K562 (cell line): ENCODE measurements around the gene SAXO2. TPM values are rescaled to one million over a fixed set of nuclear protein-coding genes. Genes with fewer than 3 reads are reported as not detected.

Experiments
- ATF1 ChIP-seq, 2 experiments: fragments of 450-650 bp in 1 of 2; IDR thresholded peaks; 2 replicates each; pipeline ENCODE4 v1.6.1; 2016; ENCODE audit warnings: missing compliant biosample characterization in 1 of 2, missing genetic modification characterization in 1 of 2
- CBX1 ChIP-seq: sonication (generic); IDR thresholded peaks from 2 replicates; pipeline ENCODE4 v1.6.1; 2016; ENCODE audit warnings: antibody characterized with exemption, low read depth, mild to moderate bottlenecking
- CHD4 ChIP-seq: fragments of 200-600 bp; sonication (generic); IDR thresholded peaks from 3 replicates; pipeline ENCODE4 v1.6.1; 2012; ENCODE audit warnings: low read depth, mild to moderate bottlenecking, mixed read lengths, low read length, inconsistent platforms; ENCODE audit not compliant: insufficient read depth, insufficient replicate concordance, poor library complexity, severe bottlenecking
- CREB1 ChIP-seq, 2 experiments: sonication (generic) in 1 of 2; formaldehyde crosslinking in 1 of 2; IDR thresholded peaks; 2 replicates each; pipeline versions ENCODE4 v1.6.1 to v1.8.0; 2012 to 2022; ENCODE audit warnings: inconsistent platforms in 1 of 2, mild to moderate bottlenecking in 1 of 2, missing genetic modification reagents in 1 of 2, moderate library complexity in 1 of 2
- CREM ChIP-seq: IDR thresholded peaks from 2 replicates; pipeline ENCODE4 v1.6.1; 2014; ENCODE audit warnings: antibody characterized with exemption, low read depth
- ESRRA ChIP-seq: fragments of 450-650 bp; IDR thresholded peaks from 2 replicates; pipeline ENCODE4 v1.6.1; 2014; ENCODE audit warnings: low read depth, mild to moderate bottlenecking, moderate library complexity, borderline replicate concordance
- KDM4B ChIP-seq, 2 experiments: fragments of 450-650 bp in 1 of 2; sonication (generic) in 1 of 2; IDR thresholded peaks; 2 replicates each; pipeline ENCODE4 v1.6.1; 2016 to 2017; ENCODE audit warnings: borderline replicate concordance in 2 of 2, antibody characterized with exemption in 1 of 2, low read depth in 1 of 2, mild to moderate bottlenecking in 1 of 2
- L3MBTL2 ChIP-seq: fragments of 450-650 bp; IDR thresholded peaks from 2 replicates; pipeline ENCODE4 v1.6.1; 2016; ENCODE audit warnings: mild to moderate bottlenecking, moderate library complexity
- MAZ ChIP-seq, 2 experiments: fragments of 450-650 bp in 1 of 2; sonication (generic) in 1 of 2; formaldehyde crosslinking; IDR thresholded peaks in 1 of 2; conservative IDR thresholded peaks in 1 of 2; 2 replicates each; pipeline versions ENCODE4 v1.4.0 to v1.5.0; 2020; ENCODE audit warnings: mild to moderate bottlenecking in 1 of 2, missing genetic modification reagents in 1 of 2
- MXI1 ChIP-seq: IDR thresholded peaks from 2 replicates; pipeline ENCODE4 v1.6.1; 2011; ENCODE audit warnings: low read depth, mild to moderate bottlenecking, improper control_type of control experiment, low read length
- NRF1 ChIP-seq, 2 experiments: fragments of 450-650 bp; IDR thresholded peaks in 1 of 2; conservative IDR thresholded peaks in 1 of 2; 2 replicates each; pipeline ENCODE4 v1.6.1; 2014; ENCODE audit warnings: mild to moderate bottlenecking in 2 of 2
- RBM34 ChIP-seq: fragments of 200-400 bp; formaldehyde crosslinking; IDR thresholded peaks from 2 replicates; pipeline ENCODE4 v1.6.1; 2018; ENCODE audit warnings: low read length, borderline replicate concordance; ENCODE audit not compliant: insufficient read depth
- SAP30 ChIP-seq: fragments of 200-600 bp; sonication (generic); IDR thresholded peaks from 2 replicates; pipeline ENCODE4 v1.6.1; 2012; ENCODE audit warnings: borderline replicate concordance, low read depth, mild to moderate bottlenecking, moderate library complexity, low read length, control low read depth, inconsistent platforms; ENCODE audit not compliant: insufficient read depth, poor library complexity, severe bottlenecking
- SIN3A ChIP-seq, 2 experiments: fragments of 150-350 bp in 1 of 2; IDR thresholded peaks; 2 replicates each; pipeline ENCODE4 v1.6.1; 2011 to 2016; ENCODE audit warnings: borderline replicate concordance in 2 of 2, low read depth in 2 of 2, low read length in 2 of 2, mild to moderate bottlenecking in 2 of 2, moderate library complexity in 2 of 2; ENCODE audit not compliant: control insufficient read depth in 1 of 2
- SMC3 ChIP-seq: conservative IDR thresholded peaks from 2 replicates; pipeline ENCODE4 v1.6.1; 2011; ENCODE audit warnings: low read depth, low read length, improper control_type of control experiment; ENCODE audit not compliant: insufficient read depth
- SP1 ChIP-seq: sonication (generic); formaldehyde crosslinking; IDR thresholded peaks from 2 replicates; pipeline ENCODE4 v1.8.1; 2022; ENCODE audit warnings: mild to moderate bottlenecking, missing genetic modification reagents
- polyA plus RNA-seq, 8 experiments: library from polyadenylated mRNA; depleted of rRNA in 4 of 8; stranded (reverse) in 5 of 8; unstranded in 3 of 8; fragments of >200 nt; fragmentation: Nextera tagmentation in 2 of 8; fragmentation: Illumina TruSeq in 1 of 8; extraction: Ambion mirVana in 2 of 8; extraction: Trizol in 1 of 8; gene quantifications; 2 replicates each; pipeline versions ENCODE4 v1.2.1 to v1.2.3, GENCODE V29; 2011 to 2014; ENCODE audit warnings: inconsistent platforms in 1 of 8, missing spikeins in 1 of 8
- total RNA-seq, 7 experiments: library from RNA; depleted of rRNA in 6 of 7; stranded (reverse); fragments of >200 nt in 6 of 7; fragmentation: Illumina TruSeq in 2 of 7; extraction: Trizol in 2 of 7; gene quantifications; 2 replicates each; pipeline versions ENCODE4 v1.2.1 to v1.2.3, GENCODE V29; 2011 to 2021; ENCODE audit warnings: low replicate concordance in 1 of 7
- TF ChIP-seq, protein P1 (sequence below): fragments of 250-450 bp; sonication (Bioruptor Pico); IDR thresholded peaks from 2 replicates; pipeline ENCODE4 v1.4.0; 2020; ENCODE audit warnings: mild to moderate bottlenecking
- TF ChIP-seq, protein P2 (sequence below): sonication (generic); formaldehyde crosslinking; IDR thresholded peaks from 2 replicates; pipeline ENCODE4 v1.8.0; 2022; ENCODE audit warnings: missing genetic modification reagents, mild to moderate bottlenecking, moderate library complexity, borderline replicate concordance

The SAXO2 gene
- total and polyA plus RNA-seq, 9 of the 15 experiments (the other 6 are each of a cell fraction or from before 2014, with no cell fraction given), result 3.1 to 14.2 (median 8.2) TPM

GRCh38 chr15:82262422-82263026, at the start of gene SAXO2, which contains the start of gene EFL1 (continued):
- TF ChIP-seq SAP30 (peak; percentile 69), SIN3A (IDR thresholded peaks at IDR 0.05; ENCODE audit: borderline replicate concordance in 2 of 2, control insufficient read depth in 1 of 2, low read depth in 2 of 2, low read length in 2 of 2) (peak; percentile 70 to 71; a peak in 3 of 4 replicates), ESRRA (0 out of 2 replicates have a peak, but pooled peaks have one; percentile 21), MAZ (CRISPR knock-in tag; conservative IDR thresholded peaks at IDR 0.05 in 1 of 2, IDR thresholded peaks at IDR 0.05 in 1 of 2) (peak; percentile 66 to 68), L3MBTL2 (peak; percentile 69; the same call in 1 of the 2 replicates), CBX1 (0 out of 2 replicates have a peak, but pooled peaks have one; percentile 61), CHD4 (no peak), MXI1 (peak; percentile 89), SP1 (peak; percentile 74), KDM4B (IDR thresholded peaks at IDR 0.05; ENCODE audit: borderline replicate concordance in 2 of 2, low read depth in 1 of 2) (no peak), NRF1 (conservative IDR thresholded peaks at IDR 0.05 in 1 of 2, IDR thresholded peaks at IDR 0.05 in 1 of 2) (peak; percentile 67 to 74), SMC3 (0 out of 2 replicates have a peak, but pooled peaks have one; percentile 2), CREM (peak; percentile 83), RBM34 (0 out of 2 replicates have a peak, but pooled peaks have one; percentile 45), ATF1 (CRISPR knock-in tag; IDR thresholded peaks at IDR 0.05) (no peak), ATF1 (tag; IDR thresholded peaks at IDR 0.05) (peak; percentile 91), CREB1 (IDR thresholded peaks at IDR 0.05) (peak; percentile 66), CREB1 (CRISPR knock-in tag; IDR thresholded peaks at IDR 0.05) (peak; percentile 67; the same call in 1 of the 2 replicates)
- TF ChIP-seq, protein P1, sequence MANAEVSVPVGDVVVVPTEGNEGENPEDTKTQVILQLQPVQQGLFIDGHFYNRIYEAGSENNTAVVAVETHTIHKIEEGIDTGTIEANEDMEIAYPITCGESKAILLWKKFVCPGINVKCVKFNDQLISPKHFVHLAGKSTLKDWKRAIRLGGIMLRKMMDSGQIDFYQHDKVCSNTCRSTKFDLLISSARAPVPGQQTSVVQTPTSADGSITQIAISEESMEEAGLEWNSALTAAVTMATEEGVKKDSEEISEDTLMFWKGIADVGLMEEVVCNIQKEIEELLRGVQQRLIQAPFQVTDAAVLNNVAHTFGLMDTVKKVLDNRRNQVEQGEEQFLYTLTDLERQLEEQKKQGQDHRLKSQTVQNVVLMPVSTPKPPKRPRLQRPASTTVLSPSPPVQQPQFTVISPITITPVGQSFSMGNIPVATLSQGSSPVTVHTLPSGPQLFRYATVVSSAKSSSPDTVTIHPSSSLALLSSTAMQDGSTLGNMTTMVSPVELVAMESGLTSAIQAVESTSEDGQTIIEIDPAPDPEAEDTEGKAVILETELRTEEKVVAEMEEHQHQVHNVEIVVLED (CRISPR knock-in tag), result peak; percentile 95
- TF ChIP-seq, protein P2, sequence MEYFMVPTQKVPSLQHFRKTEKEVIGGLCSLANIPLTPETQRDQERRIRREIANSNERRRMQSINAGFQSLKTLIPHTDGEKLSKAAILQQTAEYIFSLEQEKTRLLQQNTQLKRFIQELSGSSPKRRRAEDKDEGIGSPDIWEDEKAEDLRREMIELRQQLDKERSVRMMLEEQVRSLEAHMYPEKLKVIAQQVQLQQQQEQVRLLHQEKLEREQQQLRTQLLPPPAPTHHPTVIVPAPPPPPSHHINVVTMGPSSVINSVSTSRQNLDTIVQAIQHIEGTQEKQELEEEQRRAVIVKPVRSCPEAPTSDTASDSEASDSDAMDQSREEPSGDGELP (CRISPR knock-in tag), result peak; percentile 74
